Smooth muscle cell (in vitro differentiated cells): ENCODE data around the gene CALR3. TPM values are rescaled to one million over a fixed set of nuclear protein-coding genes. Genes with fewer than 3 reads are reported as not detected.

Source experiments
- DNase-seq: peaks from one replicate; lab custom pipeline; 2025; ENCODE audit not compliant: unreplicated experiment; lab: John Stamatoyannopoulos, UW
- H2AFZ ChIP-seq: fragments of 200-600 bp; sonication (generic); 2 replicates; pipeline ENCODE4 v1.6.0; 2016; ENCODE audit warnings: antibody characterized with exemption, low read depth, mild to moderate bottlenecking
- H3F3A ChIP-seq: fragments of 200-600 bp; sonication (generic); 2 replicates; pipeline ENCODE4 v1.6.0; 2017; ENCODE audit warnings: antibody characterized with exemption, low read depth
- H3K27ac ChIP-seq: fragments of 200-600 bp; sonication (generic); 2 replicates; pipeline ENCODE4 v1.5.1; 2016; ENCODE audit warnings: low read depth, mild to moderate bottlenecking
- H3K27me3 ChIP-seq: fragments of 200-600 bp; sonication (generic); 2 replicates; pipeline ENCODE4 v1.6.1; 2016; ENCODE audit warnings: low read depth, mild to moderate bottlenecking
- H3K36me3 ChIP-seq: fragments of 200-600 bp; sonication (generic); 2 replicates; pipeline ENCODE4 v1.5.1; 2016; ENCODE audit warnings: low read depth
- H3K4me1 ChIP-seq: fragments of 200-600 bp; sonication (generic); 2 replicates; pipeline ENCODE4 v1.5.1; 2016; ENCODE audit warnings: low read depth
- H3K4me2 ChIP-seq: fragments of 200-600 bp; sonication (generic); 2 replicates; pipeline ENCODE4 v1.6.0; 2016; ENCODE audit warnings: mild to moderate bottlenecking
- H3K4me3 ChIP-seq: fragments of 200-600 bp; sonication (generic); 2 replicates; pipeline ENCODE4 v1.5.1; 2016; ENCODE audit warnings: mild to moderate bottlenecking
- H3K79me2 ChIP-seq: fragments of 200-600 bp; sonication (generic); 2 replicates; pipeline ENCODE4 v1.6.0; 2016; ENCODE audit warnings: low read depth, mild to moderate bottlenecking
- H3K9ac ChIP-seq: fragments of 200-600 bp; sonication (generic); 2 replicates; pipeline ENCODE4 v1.6.0; 2016; ENCODE audit warnings: low read depth
- H3K9me3 ChIP-seq: fragments of 200-600 bp; sonication (generic); replicated peaks from 2 replicates; pipeline ENCODE4 v1.5.1; 2016; ENCODE audit warnings: low read depth
- H4K20me1 ChIP-seq: fragments of 200-600 bp; sonication (generic); 2 replicates; pipeline ENCODE4 v1.6.0; 2016; ENCODE audit warnings: low read depth
- CTCF ChIP-seq: fragments of 200-600 bp; sonication (generic); IDR thresholded peaks from 2 replicates; pipeline ENCODE4 v1.5.1; 2017; ENCODE audit warnings: borderline replicate concordance, mild to moderate bottlenecking, antibody characterized with exemption; ENCODE audit not compliant: insufficient read depth, poor library complexity, severe bottlenecking
- WGBS: methylation state at CpG from one replicate; pipeline ENCODE4 v1.1.7; 2016; ENCODE audit warnings: low lambda C conversion rate; 5-methylcytosine and 5-hydroxymethylcytosine counted together
- polyA plus RNA-seq: library from polyadenylated mRNA; unstranded; fragments of >200 nt; fragmentation: Nextera tagmentation; extraction: Ambion mirVana; gene quantifications from 2 replicates; pipeline ENCODE4 v1.2.1, GENCODE V29; 2016
- total RNA-seq: library from RNA; depleted of rRNA; stranded (reverse); fragments of >200 nt; gene quantifications from 2 replicates; pipeline ENCODE4 v1.2.3, GENCODE V29; 2014

The CALR3 gene
- total and polyA plus RNA-seq, 2 experiments from 2014 or later = not detected

- no peak for DNase-seq
- H3F3A ChIP-seq = no peaks in the 10 kb centered on the region
- H3K79me2 ChIP-seq = peaks cover 93% of the 10 kb centered on the region
- H3K36me3 ChIP-seq = no peaks in the 10 kb centered on the region
- peaks cover 97% of the 10 kb centered on the region for H4K20me1 ChIP-seq
- no peak overlapping the region for H3K4me3 ChIP-seq
- no peak overlapping the region for H3K27ac ChIP-seq
- no peaks in the 10 kb centered on the region for H3K9me3 ChIP-seq
- H3K27me3 ChIP-seq = no peaks in the 10 kb centered on the region
- no peak overlapping the region for H3K4me2 ChIP-seq
- no peak overlapping the region for H3K9ac ChIP-seq
- no peaks in the 10 kb centered on the region for H3K4me1 ChIP-seq
- no peak overlapping the region for H2AFZ ChIP-seq
- no peak for TF ChIP-seq CTCF
- 72% methylated on average over 6 of the region's 6 CpGs for WGBS
Measured at GRCh38 chr19:16463341-16463990, 32.5 kb downstream of the CALR3 start.

DNA sequence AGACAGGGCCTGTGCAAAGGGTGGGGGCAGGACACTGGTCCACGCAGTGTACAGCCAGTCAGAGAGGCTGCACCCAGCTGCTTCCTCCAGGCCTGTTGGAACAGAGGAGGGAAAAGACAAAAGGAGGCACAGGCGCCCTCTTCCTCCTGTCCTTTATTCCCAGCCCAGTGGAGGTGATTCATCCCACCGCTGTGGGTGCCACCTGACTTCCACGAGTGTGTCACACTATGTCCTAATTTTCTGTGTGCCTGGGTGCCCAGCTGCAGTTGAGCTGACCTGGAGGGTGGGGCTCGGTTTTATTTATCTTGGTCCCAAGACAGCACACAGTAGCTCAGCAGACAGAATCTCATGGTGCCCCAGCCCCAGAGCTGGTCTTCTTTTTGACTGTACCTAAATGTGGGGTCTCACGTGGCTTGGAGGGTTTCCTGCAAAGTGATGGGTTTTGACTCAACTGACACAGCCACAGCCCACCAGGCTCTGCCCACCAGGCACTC lies 33.2 kb downstream of the CALR3 start:
- H3K79me2 ChIP-seq = peaks cover 91% of the 10 kb centered on the region
- no peak overlapping the region for H2AFZ ChIP-seq
- no peak for TF ChIP-seq CTCF
- no peaks in the 10 kb centered on the region for H3K27me3 ChIP-seq
- H3K27ac ChIP-seq = no peak overlapping the region
- no peaks in the 10 kb centered on the region for H3K4me1 ChIP-seq
- H3K4me2 ChIP-seq = no peak overlapping the region
- DNase-seq = no peak
- 82% methylated on average over 6 of the region's 6 CpGs for WGBS
- H3K36me3 ChIP-seq = no peaks in the 10 kb centered on the region
- no peak overlapping the region for H3K4me3 ChIP-seq
- H3K9me3 ChIP-seq = no peaks in the 10 kb centered on the region
- H3K9ac ChIP-seq = no peak overlapping the region
- no peaks in the 10 kb centered on the region for H3F3A ChIP-seq
- peaks cover 97% of the 10 kb centered on the region for H4K20me1 ChIP-seq

- no peaks in the 10 kb centered on the region for H3F3A ChIP-seq
Measured at GRCh38 chr19:16461630-16462051, 34.3 kb downstream of the CALR3 start.

More at GRCh38 chr19:16461630-16462051, 34.3 kb downstream of the CALR3 start:
- Histone ChIP-seq H3K9me3 (no peaks in the 10 kb centered on the region), H3K79me2 (peaks cover 89% of the 10 kb centered on the region), H3K27ac (no peak overlapping the region), H4K20me1 (peaks cover 97% of the 10 kb centered on the region), H3K36me3 (no peaks in the 10 kb centered on the region), H3K9ac (no peak overlapping the region), H3K4me1 (no peaks in the 10 kb centered on the region), H3K4me3 (no peak overlapping the region), H2AFZ (no peak overlapping the region), H3K4me2 (no peak overlapping the region), H3K27me3 (no peaks in the 10 kb centered on the region)
- 95% methylated on average over 9 of the region's 9 CpGs for WGBS
- TF ChIP-seq CTCF = no peak
- DNase-seq = no peak
